Measurements from ENCODE around the gene NXNL2.

NXNL2 gene

GRCh38 chr9:88579050-88579715, 44.2 kb downstream of the NXNL2 start:
- peaks cover 9% of the 10 kb centered on the region for H3K27me3 ChIP-seq (ENCODE audit: insufficient read depth, insufficient read length)
- TF ChIP-seq ZNF274 (IDR thresholded peaks at IDR 0.05; ENCODE audit: low read depth, low read length) = no peak
- TF ChIP-seq SUZ12 (IDR thresholded peaks at IDR 0.05; ENCODE audit: extremely low read depth, insufficient read depth, insufficient read length) = no peak
- TF ChIP-seq YY1 (IDR thresholded peaks at IDR 0.05; ENCODE audit: insufficient read depth, insufficient read length) = no peak
- no peak overlapping the region for H3K4me3 ChIP-seq (ENCODE audit: insufficient read length, low read depth)
- H3K9me3 ChIP-seq (ENCODE audit: insufficient read depth, low read length) = no peaks in the 10 kb centered on the region
- no peak for DNase-seq (ENCODE audit: low read depth, low spot score)
- H3K4me1 ChIP-seq (ENCODE audit: insufficient read depth, insufficient read length) = peaks cover 7% of the 10 kb centered on the region
- no peaks in the 10 kb centered on the region for H3K36me3 ChIP-seq (ENCODE audit: insufficient read depth, insufficient read length, low read length)
- H3K9ac ChIP-seq (ENCODE audit: insufficient read length, low read depth) = no peak overlapping the region

GRCh38 chr9:88580961-88581360, 46.0 kb downstream of the NXNL2 start:
- Histone ChIP-seq H3K36me3 (ENCODE audit: insufficient read depth, insufficient read length, low read length) (no peaks in the 10 kb centered on the region), H3K4me3 (ENCODE audit: insufficient read length, low read depth) (no peak overlapping the region), H3K4me1 (ENCODE audit: insufficient read depth, insufficient read length) (peaks cover 4% of the 10 kb centered on the region), H3K27me3 (ENCODE audit: insufficient read depth, insufficient read length) (peaks cover 9% of the 10 kb centered on the region), H3K9ac (ENCODE audit: insufficient read length, low read depth) (no peak overlapping the region), H3K9me3 (ENCODE audit: insufficient read depth, low read length) (peaks cover 4% of the 10 kb centered on the region)
- no peak for DNase-seq (ENCODE audit: low read depth, low spot score)
- TF ChIP-seq SUZ12 (IDR thresholded peaks at IDR 0.05; ENCODE audit: extremely low read depth, insufficient read depth, insufficient read length) = no peak
- TF ChIP-seq YY1 (IDR thresholded peaks at IDR 0.05; ENCODE audit: insufficient read depth, insufficient read length) = no peak
- TF ChIP-seq ZNF274 (IDR thresholded peaks at IDR 0.05; ENCODE audit: low read depth, low read length) = no peak

GRCh38 chr9:88583901-88584596, 49.1 kb downstream of the NXNL2 start:
- Histone ChIP-seq H3K4me1 (ENCODE audit: insufficient read depth, insufficient read length) (peaks cover under 1% of the 10 kb centered on the region), H3K9ac (ENCODE audit: insufficient read length, low read depth) (no peak overlapping the region), H3K9me3 (ENCODE audit: insufficient read depth, low read length) (peaks cover 12% of the 10 kb centered on the region), H3K36me3 (ENCODE audit: insufficient read depth, insufficient read length, low read length) (no peaks in the 10 kb centered on the region), H3K4me3 (ENCODE audit: insufficient read length, low read depth) (no peak overlapping the region), H3K27me3 (ENCODE audit: insufficient read depth, insufficient read length) (no peaks in the 10 kb centered on the region)
- DNase-seq (ENCODE audit: low read depth, low spot score) = no peak
- TF ChIP-seq YY1 (IDR thresholded peaks at IDR 0.05; ENCODE audit: insufficient read depth, insufficient read length) (no peak), ZNF274 (IDR thresholded peaks at IDR 0.05; ENCODE audit: low read depth, low read length) (no peak), SUZ12 (IDR thresholded peaks at IDR 0.05; ENCODE audit: extremely low read depth, insufficient read depth, insufficient read length) (no peak)

- Histone ChIP-seq H3K4me3 (ENCODE audit: insufficient read length, low read depth) (no peak overlapping the region), H3K4me1 (ENCODE audit: insufficient read depth, insufficient read length) (peaks cover 3% of the 10 kb centered on the region), H3K9me3 (ENCODE audit: insufficient read depth, low read length) (peaks cover 12% of the 10 kb centered on the region), H3K9ac (ENCODE audit: insufficient read length, low read depth) (no peak overlapping the region), H3K36me3 (ENCODE audit: insufficient read depth, insufficient read length, low read length) (no peaks in the 10 kb centered on the region), H3K27me3 (ENCODE audit: insufficient read depth, insufficient read length) (no peaks in the 10 kb centered on the region)
- no peak for DNase-seq (ENCODE audit: low read depth, low spot score)
- TF ChIP-seq YY1 (IDR thresholded peaks at IDR 0.05; ENCODE audit: insufficient read depth, insufficient read length) (no peak), ZNF274 (IDR thresholded peaks at IDR 0.05; ENCODE audit: low read depth, low read length) (no peak), SUZ12 (IDR thresholded peaks at IDR 0.05; ENCODE audit: extremely low read depth, insufficient read depth, insufficient read length) (no peak)
Measured at GRCh38 chr9:88585426-88585825, 50.4 kb downstream of the NXNL2 start.

GRCh38 chr9:88586452-88586851, 51.5 kb downstream of the NXNL2 start:
- no peaks in the 10 kb centered on the region for H3K27me3 ChIP-seq (ENCODE audit: insufficient read depth, insufficient read length)
- H3K4me3 ChIP-seq (ENCODE audit: insufficient read length, low read depth) = no peak overlapping the region
- H3K9me3 ChIP-seq (ENCODE audit: insufficient read depth, low read length) = peaks cover 12% of the 10 kb centered on the region
- no peak for TF ChIP-seq ZNF274 (IDR thresholded peaks at IDR 0.05; ENCODE audit: low read depth, low read length)
- no peak for TF ChIP-seq SUZ12 (IDR thresholded peaks at IDR 0.05; ENCODE audit: extremely low read depth, insufficient read depth, insufficient read length)
- TF ChIP-seq YY1 (IDR thresholded peaks at IDR 0.05; ENCODE audit: insufficient read depth, insufficient read length) = no peak
- H3K9ac ChIP-seq (ENCODE audit: insufficient read length, low read depth) = no peak overlapping the region
- DNase-seq (ENCODE audit: low read depth, low spot score) = no peak
- peaks cover 3% of the 10 kb centered on the region for H3K4me1 ChIP-seq (ENCODE audit: insufficient read depth, insufficient read length)
- H3K36me3 ChIP-seq (ENCODE audit: insufficient read depth, insufficient read length, low read length) = no peaks in the 10 kb centered on the region

GRCh38 chr9:88587182-88587581, 52.2 kb downstream of the NXNL2 start:
- no peak overlapping the region for H3K4me3 ChIP-seq (ENCODE audit: insufficient read length, low read depth)
- no peaks in the 10 kb centered on the region for H3K36me3 ChIP-seq (ENCODE audit: insufficient read depth, insufficient read length, low read length)
- no peak overlapping the region for H3K9ac ChIP-seq (ENCODE audit: insufficient read length, low read depth)
- H3K4me1 ChIP-seq (ENCODE audit: insufficient read depth, insufficient read length) = peaks cover 3% of the 10 kb centered on the region
- TF ChIP-seq SUZ12 (IDR thresholded peaks at IDR 0.05; ENCODE audit: extremely low read depth, insufficient read depth, insufficient read length) = no peak
- TF ChIP-seq YY1 (IDR thresholded peaks at IDR 0.05; ENCODE audit: insufficient read depth, insufficient read length) = no peak
- no peak for TF ChIP-seq ZNF274 (IDR thresholded peaks at IDR 0.05; ENCODE audit: low read depth, low read length)
- no peaks in the 10 kb centered on the region for H3K27me3 ChIP-seq (ENCODE audit: insufficient read depth, insufficient read length)
- peaks cover 12% of the 10 kb centered on the region for H3K9me3 ChIP-seq (ENCODE audit: insufficient read depth, low read length)
- no peak for DNase-seq (ENCODE audit: low read depth, low spot score)

- Histone ChIP-seq H3K27me3 (ENCODE audit: insufficient read depth, insufficient read length) (no peaks in the 10 kb centered on the region), H3K4me1 (ENCODE audit: insufficient read depth, insufficient read length) (peaks cover 3% of the 10 kb centered on the region), H3K9ac (ENCODE audit: insufficient read length, low read depth) (no peak overlapping the region), H3K9me3 (ENCODE audit: insufficient read depth, low read length) (peaks cover 12% of the 10 kb centered on the region), H3K4me3 (ENCODE audit: insufficient read length, low read depth) (no peak overlapping the region), H3K36me3 (ENCODE audit: insufficient read depth, insufficient read length, low read length) (no peaks in the 10 kb centered on the region)
- no peak for DNase-seq (ENCODE audit: low read depth, low spot score)
- TF ChIP-seq ZNF274 (IDR thresholded peaks at IDR 0.05; ENCODE audit: low read depth, low read length) = no peak
- no peak for TF ChIP-seq SUZ12 (IDR thresholded peaks at IDR 0.05; ENCODE audit: extremely low read depth, insufficient read depth, insufficient read length)
- TF ChIP-seq YY1 (IDR thresholded peaks at IDR 0.05; ENCODE audit: insufficient read depth, insufficient read length) = no peak
Measured at GRCh38 chr9:88587885-88588649, 53.1 kb downstream of the NXNL2 start.
